Hepatocyte (in vitro differentiated cells): ENCODE measurements around the gene POU2F1. TPM values are rescaled to one million over a fixed set of nuclear protein-coding genes. Genes with fewer than 3 reads are reported as not detected.

Experiments
- DNase-seq: peaks from one replicate; pipeline ENCODE4 v3.0.0-alpha.2; 2016; ENCODE audit warnings: low spot score
- H2AFZ ChIP-seq: fragments of 200-600 bp; sonication (generic); 2 replicates; pipeline ENCODE4 v1.6.0; 2016; ENCODE audit warnings: antibody characterized with exemption, mild to moderate bottlenecking
- H3K27ac ChIP-seq: fragments of 200-600 bp; sonication (generic); 2 replicates; pipeline ENCODE4 v1.5.1; 2016; ENCODE audit warnings: mild to moderate bottlenecking
- H3K27me3 ChIP-seq: fragments of 200-600 bp; sonication (generic); 2 replicates; pipeline ENCODE4 v1.6.1; 2016
- H3K36me3 ChIP-seq: fragments of 200-600 bp; sonication (generic); replicated peaks from 2 replicates; pipeline ENCODE4 v1.5.1; 2016; ENCODE audit warnings: low read depth; ENCODE audit not compliant: insufficient read depth
- H3K4me1 ChIP-seq: fragments of 200-600 bp; sonication (generic); 2 replicates; pipeline ENCODE4 v1.5.1; 2016; ENCODE audit warnings: mild to moderate bottlenecking, moderate library complexity; ENCODE audit not compliant: insufficient read depth
- H3K4me2 ChIP-seq: fragments of 200-600 bp; sonication (generic); 2 replicates; pipeline ENCODE4 v1.6.0; 2016
- H3K4me3 ChIP-seq: fragments of 200-600 bp; sonication (generic); 2 replicates; pipeline ENCODE4 v1.5.1; 2016; ENCODE audit warnings: mild to moderate bottlenecking
- H3K79me2 ChIP-seq: fragments of 200-600 bp; sonication (generic); 2 replicates; pipeline ENCODE4 v1.6.0; 2017; ENCODE audit warnings: mild to moderate bottlenecking
- H3K9me2 ChIP-seq: fragments of 200-600 bp; sonication (generic); replicated peaks from 2 replicates; pipeline ENCODE4 v1.6.0; 2017; ENCODE audit warnings: mild to moderate bottlenecking; ENCODE audit not compliant: insufficient read depth
- H3K9me3 ChIP-seq: fragments of 200-600 bp; sonication (generic); 2 replicates; pipeline ENCODE4 v1.5.1; 2016; ENCODE audit warnings: low read depth, mild to moderate bottlenecking
- H4K20me1 ChIP-seq: fragments of 200-600 bp; sonication (generic); 2 replicates; pipeline ENCODE4 v1.6.0; 2016; ENCODE audit warnings: mild to moderate bottlenecking; ENCODE audit not compliant: insufficient read depth, poor library complexity, severe bottlenecking
- EZH2 ChIP-seq: fragments of 200-600 bp; sonication (generic); IDR thresholded peaks from 2 replicates; pipeline ENCODE4 v1.6.1; 2016; ENCODE audit warnings: antibody characterized with exemption, mild to moderate bottlenecking, borderline replicate concordance
- EZH2phosphoT487 ChIP-seq: fragments of 200-600 bp; sonication (generic); IDR thresholded peaks from one replicate; pipeline ENCODE4 v1.6.1; 2018; ENCODE audit warnings: antibody characterized with exemption, mild to moderate bottlenecking, low read depth, moderate library complexity; ENCODE audit not compliant: unreplicated experiment, severe bottlenecking
- WGBS: methylation state at CpG from one replicate; pipeline ENCODE4 v1.1.6; 2016; ENCODE audit warnings: low lambda C conversion rate; ENCODE audit errors: missing lambda C conversion rate; 5-methylcytosine and 5-hydroxymethylcytosine counted together
- polyA plus RNA-seq: library from polyadenylated mRNA; unstranded; fragments of >200 nt; fragmentation: Nextera tagmentation; extraction: Ambion mirVana; gene quantifications from 2 replicates; pipeline ENCODE4 v1.2.1, GENCODE V29; 2016
- total RNA-seq: library from RNA; depleted of rRNA; stranded (reverse); fragments of >200 nt; gene quantifications from 2 replicates; pipeline ENCODE4 v1.2.3, GENCODE V29; 2014
- TF ChIP-seq, protein P1 (sequence below): fragments of 200-600 bp; sonication (generic); IDR thresholded peaks from 2 replicates; pipeline ENCODE4 v1.5.1; 2016; ENCODE audit warnings: antibody characterized with exemption, mild to moderate bottlenecking; ENCODE audit not compliant: poor library complexity

Gene POU2F1
- total and polyA plus RNA-seq, 2 experiments from 2014 or later = 11.9 to 14.5 TPM

DNA sequence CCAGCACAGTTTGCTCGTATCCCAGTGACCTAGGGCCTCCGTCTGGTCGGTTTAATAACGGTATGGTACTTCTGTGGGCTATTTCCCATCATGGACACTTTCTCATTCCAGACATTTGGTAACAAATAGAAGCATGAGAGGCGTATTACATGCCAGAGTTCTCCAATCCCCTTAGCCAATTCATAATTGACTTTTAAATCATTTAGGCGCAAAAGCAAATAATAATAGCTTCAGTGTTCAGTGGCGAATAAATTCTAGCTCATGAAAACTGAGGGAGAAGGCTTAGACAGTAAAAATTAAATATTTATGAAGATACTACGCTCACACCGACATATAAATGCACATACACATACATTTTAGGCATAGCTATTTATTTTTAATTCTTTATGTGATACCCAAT, 247.1 kb downstream of the POU2F1 start:
- no peak overlapping the region for H3K4me3 ChIP-seq
- H3K79me2 ChIP-seq = no peaks in the 10 kb centered on the region
- TF ChIP-seq EZH2phosphoT487 = no peak
- TF ChIP-seq, protein P1, sequence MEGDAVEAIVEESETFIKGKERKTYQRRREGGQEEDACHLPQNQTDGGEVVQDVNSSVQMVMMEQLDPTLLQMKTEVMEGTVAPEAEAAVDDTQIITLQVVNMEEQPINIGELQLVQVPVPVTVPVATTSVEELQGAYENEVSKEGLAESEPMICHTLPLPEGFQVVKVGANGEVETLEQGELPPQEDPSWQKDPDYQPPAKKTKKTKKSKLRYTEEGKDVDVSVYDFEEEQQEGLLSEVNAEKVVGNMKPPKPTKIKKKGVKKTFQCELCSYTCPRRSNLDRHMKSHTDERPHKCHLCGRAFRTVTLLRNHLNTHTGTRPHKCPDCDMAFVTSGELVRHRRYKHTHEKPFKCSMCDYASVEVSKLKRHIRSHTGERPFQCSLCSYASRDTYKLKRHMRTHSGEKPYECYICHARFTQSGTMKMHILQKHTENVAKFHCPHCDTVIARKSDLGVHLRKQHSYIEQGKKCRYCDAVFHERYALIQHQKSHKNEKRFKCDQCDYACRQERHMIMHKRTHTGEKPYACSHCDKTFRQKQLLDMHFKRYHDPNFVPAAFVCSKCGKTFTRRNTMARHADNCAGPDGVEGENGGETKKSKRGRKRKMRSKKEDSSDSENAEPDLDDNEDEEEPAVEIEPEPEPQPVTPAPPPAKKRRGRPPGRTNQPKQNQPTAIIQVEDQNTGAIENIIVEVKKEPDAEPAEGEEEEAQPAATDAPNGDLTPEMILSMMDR = no peak
- no peak for TF ChIP-seq EZH2
- H2AFZ ChIP-seq = no peak overlapping the region
- H3K4me2 ChIP-seq = peak overlapping the region; percentile 42
- DNase-seq = no peak
- H3K27me3 ChIP-seq = no peaks in the 10 kb centered on the region
- no peaks in the 10 kb centered on the region for H4K20me1 ChIP-seq
- H3K4me1 ChIP-seq = no peaks in the 10 kb centered on the region
- 81% methylated on average over 9 of the region's 9 CpGs for WGBS
- H3K9me2 ChIP-seq = no peaks in the 10 kb centered on the region
- no peaks in the 10 kb centered on the region for H3K9me3 ChIP-seq
- no peaks in the 10 kb centered on the region for H3K36me3 ChIP-seq
- no peak overlapping the region for H3K27ac ChIP-seq

DNA sequence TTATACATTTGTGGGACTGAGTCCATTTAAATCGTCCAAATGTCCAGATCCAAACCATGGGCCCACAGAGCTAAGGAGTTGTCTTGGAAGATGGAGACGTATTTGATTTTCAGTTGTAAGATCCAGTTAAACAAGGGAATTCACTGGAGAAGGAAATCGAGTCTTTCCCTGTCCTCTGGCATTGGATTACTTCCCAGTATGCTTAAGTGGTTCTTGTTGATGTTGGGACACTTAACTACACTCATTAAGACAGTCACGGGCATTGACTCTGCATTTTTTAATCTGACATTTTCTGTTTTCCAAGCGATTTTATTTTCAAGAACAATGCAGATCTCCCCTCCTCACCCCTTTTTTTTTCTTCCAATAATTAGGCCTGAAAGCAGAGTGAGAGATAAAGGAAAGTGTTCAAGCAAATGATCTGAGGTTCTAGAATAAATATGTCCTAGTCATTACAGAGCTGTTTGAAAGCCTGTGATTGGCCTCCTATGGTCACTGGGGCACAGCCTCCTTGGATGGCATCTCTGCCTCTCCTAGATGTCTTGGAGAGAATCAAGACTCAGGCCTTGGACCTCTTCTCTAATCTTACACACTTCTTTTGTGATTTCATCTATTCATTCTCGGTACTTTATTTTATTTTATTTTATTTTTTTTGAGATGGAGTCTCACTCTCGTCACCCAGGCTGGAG, 248.7 kb downstream of the POU2F1 start:
- H3K4me2 ChIP-seq = no peak overlapping the region
- WGBS = 85% methylated on average over 7 of the region's 7 CpGs
- DNase-seq = no peak
- H3K9me2 ChIP-seq = no peaks in the 10 kb centered on the region
- H3K9me3 ChIP-seq = no peaks in the 10 kb centered on the region
- no peaks in the 10 kb centered on the region for H4K20me1 ChIP-seq
- H2AFZ ChIP-seq = no peak overlapping the region
- H3K36me3 ChIP-seq = no peaks in the 10 kb centered on the region
- H3K4me3 ChIP-seq = no peak overlapping the region
- no peak overlapping the region for H3K27ac ChIP-seq
- no peaks in the 10 kb centered on the region for H3K79me2 ChIP-seq
- no peaks in the 10 kb centered on the region for H3K27me3 ChIP-seq
- H3K4me1 ChIP-seq = no peaks in the 10 kb centered on the region
- TF ChIP-seq EZH2 = no peak

DNA sequence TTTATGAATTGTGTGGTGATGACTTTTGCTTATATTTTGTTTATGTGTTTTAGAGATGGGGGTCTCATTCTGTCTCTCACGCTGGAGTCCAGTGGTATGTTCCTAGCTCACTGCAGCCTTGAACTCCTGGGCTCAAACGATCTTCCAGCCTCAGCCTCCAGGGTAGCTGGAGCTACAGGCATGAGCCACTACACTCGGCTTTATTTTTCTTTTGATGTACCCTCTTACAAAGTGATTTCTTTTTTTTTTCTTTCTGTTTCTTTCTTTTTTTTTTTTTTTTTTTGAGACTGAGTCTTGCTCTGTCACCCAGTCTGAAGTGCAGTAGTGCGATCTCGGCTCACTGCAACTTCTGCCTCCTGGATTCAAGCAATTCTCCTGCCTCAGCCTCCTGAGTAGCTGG, 250.9 kb downstream of the POU2F1 start:
- no peaks in the 10 kb centered on the region for H3K9me2 ChIP-seq
- no peak for TF ChIP-seq EZH2phosphoT487
- no peak for TF ChIP-seq EZH2
- TF ChIP-seq, protein P1 = no peak
- no peak for DNase-seq
- H3K27ac ChIP-seq = no peak overlapping the region
- no peaks in the 10 kb centered on the region for H3K79me2 ChIP-seq
- H4K20me1 ChIP-seq = no peaks in the 10 kb centered on the region
- no peak overlapping the region for H3K4me2 ChIP-seq
- H3K4me3 ChIP-seq = no peak overlapping the region
- 93% methylated on average over 5 of the region's 5 CpGs for WGBS
- H3K4me1 ChIP-seq = no peaks in the 10 kb centered on the region
- H3K27me3 ChIP-seq = no peaks in the 10 kb centered on the region
- H3K9me3 ChIP-seq = no peaks in the 10 kb centered on the region
- H2AFZ ChIP-seq = no peak overlapping the region
- H3K36me3 ChIP-seq = no peaks in the 10 kb centered on the region

DNA sequence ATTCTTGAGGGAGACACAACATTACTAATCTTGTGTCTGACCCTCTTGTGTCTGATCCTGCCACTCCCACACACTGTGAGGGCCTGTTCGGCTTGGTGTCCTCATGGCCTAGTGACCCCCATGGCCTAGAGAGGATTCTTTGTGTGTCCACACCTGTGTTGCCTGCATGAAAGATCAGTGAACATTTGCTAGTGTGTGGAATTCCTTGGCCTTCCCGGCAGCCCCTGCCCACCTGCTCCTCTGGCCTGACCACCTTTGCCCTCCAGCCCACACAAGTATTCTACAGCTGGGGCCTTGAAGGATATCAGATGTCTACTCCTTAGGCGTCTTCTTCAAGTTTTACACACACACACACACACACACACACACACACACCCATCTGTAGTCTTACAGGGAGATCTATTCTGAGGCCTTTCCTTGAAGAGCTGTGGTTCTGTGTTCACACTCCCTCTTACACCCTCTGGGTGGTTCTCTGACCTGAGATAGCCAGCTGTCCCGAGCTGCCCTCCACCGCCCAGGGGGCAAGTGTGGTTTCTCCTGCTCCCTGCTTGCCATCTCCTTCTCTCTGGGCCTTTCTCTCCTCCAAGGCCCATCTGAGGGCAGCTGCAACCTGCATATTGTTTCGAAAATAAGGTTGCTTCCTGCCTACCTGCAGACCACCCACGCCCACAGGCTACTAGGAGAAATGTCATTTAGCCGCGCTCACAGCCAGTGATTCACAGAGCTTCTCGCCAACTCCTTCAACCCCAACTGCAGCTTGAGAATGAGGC, 252.3 kb downstream of the POU2F1 start:
- TF ChIP-seq, protein P1 = no peak
- no peak for TF ChIP-seq EZH2phosphoT487
- TF ChIP-seq EZH2 = no peak
- H3K9me2 ChIP-seq = no peaks in the 10 kb centered on the region
- H3K9me3 ChIP-seq = no peaks in the 10 kb centered on the region
- no peak for DNase-seq
- H3K27me3 ChIP-seq = no peaks in the 10 kb centered on the region
- H3K4me2 ChIP-seq = no peak overlapping the region
- H2AFZ ChIP-seq = no peak overlapping the region
- H3K79me2 ChIP-seq = no peaks in the 10 kb centered on the region
- H3K36me3 ChIP-seq = no peaks in the 10 kb centered on the region
- WGBS = 79% methylated on average over 10 of the region's 10 CpGs
- no peak overlapping the region for H3K27ac ChIP-seq
- no peaks in the 10 kb centered on the region for H3K4me1 ChIP-seq
- H3K4me3 ChIP-seq = no peak overlapping the region
- H4K20me1 ChIP-seq = no peaks in the 10 kb centered on the region
